Stomach smooth muscle (tissue), 2 donors: ENCODE data around the gene ENO1.
A peak's percentile ranks its signal among the peaks of the same experiment; 100 is the strongest.

Source experiments
- H3K27ac ChIP-seq: one replicate; pipeline ENCODE4 v1.7.0; 2013; ENCODE audit warnings: mild to moderate bottlenecking, low read length, inconsistent platforms
- H3K27me3 ChIP-seq, 2 donors: one replicate each; pipeline ENCODE4 v1.7.0; 2013; ENCODE audit warnings: low read length in 2 of 2; ENCODE audit not compliant: insufficient read depth in 2 of 2, control insufficient read depth in 1 of 2
- H3K36me3 ChIP-seq, 2 donors: one replicate each; pipeline ENCODE4 v1.7.0; 2013; ENCODE audit warnings: low read length in 2 of 2; ENCODE audit not compliant: control insufficient read depth in 2 of 2, insufficient read depth in 2 of 2
- H3K4me1 ChIP-seq: one replicate; pipeline ENCODE4 v1.7.0; 2013; ENCODE audit warnings: low read length; ENCODE audit not compliant: control insufficient read depth, insufficient read depth
- H3K4me3 ChIP-seq, 2 donors: one replicate each; pipeline ENCODE4 v1.7.0; 2013; ENCODE audit warnings: low read length in 2 of 2
- H3K9ac ChIP-seq, 2 donors: one replicate each; pipeline ENCODE4 v1.7.0; 2013; ENCODE audit warnings: low read length in 2 of 2, mild to moderate bottlenecking in 1 of 2
- H3K9me3 ChIP-seq, 2 donors: one replicate each; pipeline ENCODE4 v1.7.0; 2013; ENCODE audit warnings: low read length in 2 of 2; ENCODE audit not compliant: control insufficient read depth in 2 of 2
- donor health status: healthy.
- donor health status: Pancreatic carcinoma.

ENO1 gene

DNA sequence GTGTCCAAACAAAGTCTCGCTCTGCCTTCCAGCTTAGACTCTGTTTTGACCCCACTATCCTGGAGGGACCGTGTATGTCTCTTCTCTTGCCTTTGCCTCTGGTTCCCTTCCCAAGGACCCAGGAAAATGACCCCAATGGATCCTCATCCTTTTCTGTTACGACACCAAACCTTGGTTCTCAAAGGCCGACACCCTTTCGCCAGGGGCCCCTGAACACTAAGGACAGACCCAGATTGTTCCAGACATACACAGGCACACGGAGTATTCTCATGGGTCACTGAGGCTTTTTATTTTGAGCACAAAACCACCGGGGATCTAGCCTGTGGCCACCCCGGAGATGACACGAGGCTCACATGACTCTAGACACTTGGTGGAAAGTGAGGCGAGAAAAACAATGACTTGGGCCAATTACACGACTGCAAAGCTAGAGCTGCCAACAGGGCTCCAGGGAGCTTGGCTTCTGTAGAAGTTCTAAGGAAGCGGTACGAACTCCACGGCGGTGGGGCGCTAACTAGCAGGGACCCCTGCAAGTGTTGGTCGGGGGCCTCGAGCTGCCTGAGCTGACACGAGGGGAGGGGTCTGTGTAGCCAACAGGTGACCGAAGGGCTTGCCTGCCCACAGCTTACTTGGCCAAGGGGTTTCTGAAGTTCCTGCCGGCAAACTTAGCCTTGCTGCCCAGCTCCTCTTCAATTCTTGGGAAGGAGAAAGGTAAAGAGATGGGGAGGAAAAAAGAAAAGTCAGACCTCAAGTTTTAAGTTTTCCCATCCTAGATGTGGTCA is 17.6 kb downstream of the ENO1 start:
- no peak overlapping the region for H3K27ac ChIP-seq
- peaks cover 58 to 61% of the 10 kb centered on the region in 2 donors for H3K36me3 ChIP-seq
- no peak overlapping the region for H3K9ac ChIP-seq
- no peaks in the 10 kb centered on the region for H3K27me3 ChIP-seq
- peaks cover 8% of the 10 kb centered on the region for H3K4me1 ChIP-seq
- H3K4me3 ChIP-seq: no peak overlapping the region
- no peaks in the 10 kb centered on the region for H3K9me3 ChIP-seq

DNA sequence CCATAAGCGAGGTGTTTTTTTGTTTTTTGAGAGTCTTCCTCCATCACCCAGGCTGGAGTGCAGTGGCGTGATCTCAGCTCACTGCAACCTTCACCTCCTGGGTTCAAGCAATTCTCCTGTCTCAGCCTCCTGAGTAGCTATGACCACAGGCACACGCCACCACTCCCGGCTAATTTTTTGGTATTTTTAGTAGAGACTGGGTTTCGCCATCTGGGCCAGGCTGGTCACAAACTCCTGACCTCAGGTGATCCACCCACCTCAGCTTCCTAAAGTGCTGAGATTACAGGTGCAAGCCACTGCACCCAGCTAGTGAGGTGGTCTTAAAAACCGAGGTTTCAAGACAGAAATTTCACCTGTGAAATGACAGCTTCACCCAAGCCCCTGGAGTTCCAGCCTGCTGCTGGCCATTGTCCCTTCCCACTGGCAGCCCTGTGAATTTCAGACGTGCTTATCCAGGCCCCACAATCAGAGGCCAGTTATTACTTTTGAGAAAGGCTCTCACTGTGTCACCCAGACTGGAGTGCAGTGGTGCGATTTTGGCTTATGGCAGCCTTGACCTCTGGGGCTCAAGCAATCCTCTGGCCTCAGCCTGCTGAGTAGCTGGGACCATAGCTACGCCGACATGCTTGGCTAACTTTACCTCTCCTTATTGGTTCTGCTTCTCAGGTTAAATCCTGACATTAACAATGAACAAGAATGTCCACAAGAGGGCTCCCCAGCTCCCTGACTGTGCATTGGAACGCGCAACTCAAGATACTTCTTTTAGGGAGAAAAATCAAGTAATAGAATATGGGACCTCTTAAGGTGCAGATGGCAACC is 19.4 kb downstream of the ENO1 start:
- no peak overlapping the region for H3K9ac ChIP-seq
- H3K27me3 ChIP-seq: no peaks in the 10 kb centered on the region
- no peak overlapping the region for H3K4me3 ChIP-seq
- H3K36me3 ChIP-seq: peaks cover 41 to 44% of the 10 kb centered on the region in 2 donors
- H3K9me3 ChIP-seq: no peaks in the 10 kb centered on the region
- peak overlapping the region; percentile 11 for H3K27ac ChIP-seq
- H3K4me1 ChIP-seq: peaks cover 8% of the 10 kb centered on the region

GRCh38 chr1:8858112-8858668 is 20.3 kb downstream of the ENO1 start:
- Histone ChIP-seq H3K4me1 (peaks cover 8% of the 10 kb centered on the region), H3K9ac (no peak overlapping the region), H3K27ac (no peak overlapping the region), H3K9me3 (no peaks in the 10 kb centered on the region), H3K36me3 (peaks cover 33 to 35% of the 10 kb centered on the region in 2 donors), H3K4me3 (no peak overlapping the region), H3K27me3 (no peaks in the 10 kb centered on the region)

DNA sequence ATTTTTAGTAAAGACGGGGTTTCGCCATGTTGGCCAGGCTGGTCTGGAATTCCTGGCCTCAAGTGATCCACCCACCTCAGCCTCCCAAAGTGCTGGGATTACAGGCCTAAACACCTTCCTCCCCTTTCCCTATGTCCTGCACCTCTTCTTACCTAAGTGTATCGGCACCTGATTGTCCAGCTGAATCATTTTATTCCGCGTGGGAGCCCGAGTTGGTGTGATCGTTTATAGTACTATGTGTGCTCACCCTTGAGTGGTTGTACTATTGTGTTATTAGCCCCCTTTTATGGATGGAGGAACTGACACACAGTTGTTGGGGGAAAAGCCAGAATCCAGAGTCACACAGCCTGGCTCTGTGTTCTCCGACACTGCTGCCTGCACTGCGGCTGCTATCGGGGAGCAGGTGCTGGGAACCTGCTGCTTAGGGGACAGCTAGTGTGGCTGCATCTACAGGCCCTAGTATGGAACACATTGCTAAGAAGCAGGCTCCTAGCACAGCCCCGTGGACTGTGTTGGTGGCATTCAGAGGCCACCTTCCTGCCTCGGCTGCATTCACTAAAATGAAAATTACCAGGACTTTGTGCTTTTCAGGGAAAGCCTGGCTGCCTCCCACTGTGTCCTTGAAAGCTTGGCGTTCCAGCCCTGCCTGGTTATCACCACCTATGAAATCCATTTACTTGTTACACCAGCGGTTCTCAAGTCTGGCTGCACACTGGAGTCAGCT is 21.6 kb downstream of the ENO1 start:
- peaks cover 8% of the 10 kb centered on the region for H3K4me1 ChIP-seq
- H3K27me3 ChIP-seq: no peaks in the 10 kb centered on the region
- H3K9me3 ChIP-seq: no peaks in the 10 kb centered on the region
- no peak overlapping the region for H3K27ac ChIP-seq
- peaks cover 22 to 23% of the 10 kb centered on the region in 2 donors for H3K36me3 ChIP-seq
- no peak overlapping the region for H3K4me3 ChIP-seq
- no peak overlapping the region for H3K9ac ChIP-seq

- no peak overlapping the region for H3K4me3 ChIP-seq
- no peak overlapping the region for H3K27ac ChIP-seq
These were observed 24.2 kb downstream of the ENO1 start for GRCh38 chr1:8854240-8854639.

GRCh38 chr1:8851060-8851459 is 27.4 kb downstream of the ENO1 start:
- H3K9ac ChIP-seq: no peak overlapping the region
- H3K4me1 ChIP-seq: peaks cover 10% of the 10 kb centered on the region

More at GRCh38 chr1:8854240-8854639, 24.2 kb downstream of the ENO1 start:
- peaks cover 7 to 8% of the 10 kb centered on the region in 2 donors for H3K36me3 ChIP-seq
- H3K27me3 ChIP-seq: no peaks in the 10 kb centered on the region
- H3K9ac ChIP-seq: no peak overlapping the region
- no peaks in the 10 kb centered on the region for H3K9me3 ChIP-seq
- peaks cover 8% of the 10 kb centered on the region for H3K4me1 ChIP-seq

GRCh38 chr1:8848663-8849386 is 29.7 kb downstream of the ENO1 start:
- peak overlapping the region; percentile 73 for H3K27ac ChIP-seq
- H3K4me3 ChIP-seq: peak overlapping the region in 1 of 2 donors; percentile 47
- H3K27me3 ChIP-seq: no peaks in the 10 kb centered on the region
- no peaks in the 10 kb centered on the region for H3K9me3 ChIP-seq
- no peaks in the 10 kb centered on the region for H3K36me3 ChIP-seq
- H3K4me1 ChIP-seq: peaks cover 19% of the 10 kb centered on the region
- H3K9ac ChIP-seq: peak overlapping the region in 1 of 2 donors; percentile 62

More at GRCh38 chr1:8851060-8851459, 27.4 kb downstream of the ENO1 start:
- Histone ChIP-seq H3K9me3 (no peaks in the 10 kb centered on the region), H3K36me3 (no peaks in the 10 kb centered on the region), H3K27me3 (no peaks in the 10 kb centered on the region), H3K4me3 (no peak overlapping the region), H3K27ac (no peak overlapping the region)

- Histone ChIP-seq H3K9me3 (no peaks in the 10 kb centered on the region), H3K27me3 (no peaks in the 10 kb centered on the region), H3K4me1 (peaks cover 19% of the 10 kb centered on the region), H3K4me3 (no peak overlapping the region), H3K27ac (peak overlapping the region; percentile 73), H3K9ac (no peak overlapping the region), H3K36me3 (no peaks in the 10 kb centered on the region)
These were observed 30.5 kb downstream of the ENO1 start for GRCh38 chr1:8847990-8848389.

DNA sequence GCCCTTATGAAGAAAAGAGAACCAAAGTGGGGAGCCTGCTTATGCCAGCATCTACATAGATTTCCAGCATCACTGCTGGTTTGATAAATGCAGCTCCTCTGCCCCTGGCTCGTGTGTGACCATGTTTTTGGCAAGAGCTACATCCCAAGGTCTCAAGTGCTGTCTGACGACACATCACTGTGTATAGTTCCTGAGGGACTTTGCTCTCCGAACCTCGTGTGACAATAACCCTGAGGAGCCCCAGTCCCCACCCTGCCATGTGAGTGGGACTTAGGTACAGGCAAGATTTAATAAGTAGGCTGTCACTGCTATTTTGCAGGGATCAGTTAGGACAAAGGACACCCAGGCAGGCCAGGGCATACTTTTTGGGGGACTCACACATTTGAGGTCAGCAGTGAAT is 32.2 kb downstream of the ENO1 start:
- Histone ChIP-seq H3K27ac (no peak overlapping the region), H3K9me3 (no peaks in the 10 kb centered on the region)

More for the DNA sequence above, 32.2 kb downstream of the ENO1 start:
- Histone ChIP-seq H3K9ac (peak overlapping the region in 1 of 2 donors; percentile 41), H3K4me1 (peaks cover 19% of the 10 kb centered on the region), H3K27me3 (no peaks in the 10 kb centered on the region), H3K4me3 (no peak overlapping the region), H3K36me3 (no peaks in the 10 kb centered on the region)
